IMR-90 (cell line): ENCODE measurements around the gene TBC1D17. TPM values are rescaled to one million over a fixed set of nuclear protein-coding genes. Genes with fewer than 3 reads are reported as not detected.

ENCODE experiments used
- ATAC-seq: fragments of 200-7000 bp; cut with Tn5 transposase; 2 replicates; pipeline ENCODE4 v1.9.1; 2020; ENCODE audit warnings: low read depth, mild to moderate bottlenecking, moderate library complexity
- BruUV-seq: library from RNA; stranded (reverse); fragments of 400-500 nt; replicated peaks from 2 replicates; lab custom pipeline; 2021; lab: Mats Ljungman, UMichigan
- CTCF ChIA-PET: fragments of 300-600 bp; formaldehyde crosslinking; extraction: SDS; loops from one replicate; lab custom pipeline; 2021; ENCODE audit warnings: antibody characterized with exemption; lab: Yijun Ruan, JAX
- POLR2A ChIA-PET: fragments of 300-600 bp; sonication (Branson Sonifier 250); formaldehyde crosslinking; loops from one replicate; lab custom pipeline; 2022; ENCODE audit warnings: antibody characterized with exemption; ENCODE audit not compliant: unreplicated experiment; lab: Charles Lee
- DNase-seq: peaks from one replicate; pipeline ENCODE4 v3.0.0; 2013
- H2AFZ ChIP-seq: replicated peaks from 2 replicates; pipeline ENCODE3; 2013; ENCODE audit warnings: low read length, mild to moderate bottlenecking; ENCODE audit not compliant: poor library complexity
- H2AK5ac ChIP-seq: 2 replicates; pipeline ENCODE4 v1.6.1; 2013; ENCODE audit warnings: low read depth, low read length, inconsistent platforms
- H2AK9ac ChIP-seq: replicated peaks from 2 replicates; pipeline ENCODE3; 2013; ENCODE audit warnings: mild to moderate bottlenecking, low read depth, low read length, moderate library complexity; ENCODE audit not compliant: poor library complexity
- H2BK120ac ChIP-seq: 2 replicates; pipeline ENCODE4 v1.6.1; 2013; ENCODE audit warnings: low read depth, low read length, inconsistent platforms
- H2BK15ac ChIP-seq: 3 replicates; pipeline ENCODE4 v1.6.1; 2013; ENCODE audit warnings: low read depth, low read length, inconsistent platforms
- H2BK20ac ChIP-seq: 2 replicates; pipeline ENCODE4 v1.6.1; 2013; ENCODE audit warnings: low read depth, mild to moderate bottlenecking, inconsistent platforms, low read length, moderate library complexity
- H2BK5ac ChIP-seq: 2 replicates; pipeline ENCODE4 v1.6.1; 2013; ENCODE audit warnings: mild to moderate bottlenecking, low read depth, low read length, inconsistent platforms; ENCODE audit not compliant: poor library complexity, severe bottlenecking
- H3K14ac ChIP-seq: replicated peaks from 2 replicates; pipeline ENCODE4 v1.6.1; 2013; ENCODE audit warnings: low read depth, low read length, inconsistent platforms
- H3K18ac ChIP-seq: 2 replicates; pipeline ENCODE4 v1.6.1; 2013; ENCODE audit warnings: low read depth, low read length, control low read depth
- H3K23ac ChIP-seq: 2 replicates; pipeline ENCODE4 v1.6.1; 2013; ENCODE audit warnings: low read depth, low read length, inconsistent platforms
- H3K27ac ChIP-seq: 2 replicates; pipeline ENCODE4 v1.5.1; 2013; ENCODE audit warnings: mild to moderate bottlenecking, control low read depth, low read length; ENCODE audit not compliant: insufficient read depth
- H3K27me3 ChIP-seq: 2 replicates; pipeline ENCODE4 v1.6.1; 2013; ENCODE audit warnings: low read length; ENCODE audit not compliant: control insufficient read depth, insufficient read depth
- H3K36me3 ChIP-seq: 2 replicates; pipeline ENCODE4 v1.6.1; 2013; ENCODE audit warnings: low read length, mixed read lengths; ENCODE audit not compliant: control insufficient read depth, insufficient read depth
- H3K4ac ChIP-seq: 2 replicates; pipeline ENCODE4 v1.6.1; 2013; ENCODE audit warnings: low read depth, low read length, inconsistent platforms
- H3K4me1 ChIP-seq: 2 replicates; pipeline ENCODE4 v1.6.1; 2013; ENCODE audit warnings: low read length, mixed read lengths; ENCODE audit not compliant: control insufficient read depth, insufficient read depth
- H3K4me2 ChIP-seq: 2 replicates; pipeline ENCODE4 v1.6.1; 2013; ENCODE audit warnings: low read depth, mild to moderate bottlenecking, control low read depth, low read length, moderate library complexity
- H3K4me3 ChIP-seq: 2 replicates; pipeline ENCODE4 v1.5.1; 2013; ENCODE audit warnings: low read depth, mild to moderate bottlenecking, control low read depth, low read length, moderate library complexity; ENCODE audit not compliant: insufficient read depth
- H3K56ac ChIP-seq: 2 replicates; pipeline ENCODE4 v1.6.1; 2013; ENCODE audit warnings: low read length, inconsistent platforms; ENCODE audit not compliant: insufficient read depth; ENCODE audit errors: extremely low read depth
- H3K79me1 ChIP-seq, 2 experiments: 2 replicates each; pipeline ENCODE4 v1.6.1; 2013; ENCODE audit warnings: low read length in 2 of 2, inconsistent platforms in 1 of 2, low read depth in 1 of 2
- H3K9ac ChIP-seq: 2 replicates; pipeline ENCODE4 v1.6.1; 2013; ENCODE audit warnings: low read depth, low read length, control low read depth
- H3K9me1 ChIP-seq: 2 replicates; pipeline ENCODE4 v1.6.1; 2013; ENCODE audit warnings: low read length, inconsistent platforms; ENCODE audit not compliant: insufficient read depth
- H3K9me3 ChIP-seq: 2 replicates; pipeline ENCODE4 v1.6.1; 2013; ENCODE audit warnings: low read length; ENCODE audit not compliant: control insufficient read depth, insufficient read depth
- H4K20me1 ChIP-seq: 2 replicates; pipeline ENCODE4 v1.6.1; 2013; ENCODE audit warnings: low read length, inconsistent platforms; ENCODE audit not compliant: insufficient read depth
- H4K5ac ChIP-seq: 2 replicates; pipeline ENCODE4 v1.6.1; 2013; ENCODE audit warnings: mild to moderate bottlenecking, low read depth, low read length, control low read depth
- H4K8ac ChIP-seq, 2 experiments: 2 replicates each; pipeline ENCODE4 v1.6.1; 2013; ENCODE audit warnings: low read depth in 2 of 2, low read length in 2 of 2, control low read depth in 1 of 2, inconsistent platforms in 1 of 2
- H4K91ac ChIP-seq: 2 replicates; pipeline ENCODE4 v1.6.1; 2013; ENCODE audit warnings: low read depth, low read length, inconsistent platforms; ENCODE audit not compliant: insufficient read depth
- MAFK ChIP-seq: IDR thresholded peaks from 2 replicates; pipeline ENCODE4 v1.6.1; 2012; ENCODE audit warnings: low read depth, low read length, improper control_type of control experiment
- MXI1 ChIP-seq: IDR thresholded peaks from 2 replicates; pipeline ENCODE4 v1.6.1; 2012; ENCODE audit warnings: low read depth, mild to moderate bottlenecking, low read length, moderate library complexity, borderline replicate concordance
- NFE2L2 ChIP-seq: fragments of 150-350 bp; IDR thresholded peaks from 2 replicates; pipeline ENCODE4 v1.6.1; 2016; ENCODE audit warnings: low read depth, mild to moderate bottlenecking, low read length
- RAD21 ChIP-seq: IDR thresholded peaks from 2 replicates; pipeline ENCODE4 v1.6.1; 2012; ENCODE audit warnings: low read length, improper control_type of control experiment
- RCOR1 ChIP-seq: IDR thresholded peaks from 2 replicates; pipeline ENCODE4 v1.6.1; 2012; ENCODE audit warnings: mild to moderate bottlenecking, low read length, improper control_type of control experiment; ENCODE audit not compliant: insufficient replicate concordance
- RFX5 ChIP-seq: IDR thresholded peaks from 2 replicates; pipeline ENCODE4 v1.8.0; 2012; ENCODE audit warnings: low read depth, mild to moderate bottlenecking, low read length, moderate library complexity
- SMC3 ChIP-seq: fragments of 150-350 bp; IDR thresholded peaks from 2 replicates; pipeline ENCODE4 v1.6.1; 2016; ENCODE audit warnings: low read depth, mild to moderate bottlenecking, antibody characterized with exemption, low read length, moderate library complexity
- WGBS, 2 experiments: methylation state at CpG; one replicate each; pipeline versions ENCODE4 v1.1.5 to v1.1.7; 2013; ENCODE audit warnings: missing lambda C conversion rate in 2 of 2; ENCODE audit not compliant: insufficient read length in 1 of 2; ENCODE audit errors: extremely low coverage in 2 of 2; 5-methylcytosine and 5-hydroxymethylcytosine counted together
- dilution Hi-C: fragments of 300-500 bp; cut with HindIII; formaldehyde crosslinking; loops from one replicate; pipeline ENCODE4 v1.14.3; 2018; ENCODE audit warnings: low sequenced_read_pairs; ENCODE audit not compliant: unreplicated experiment
- in situ Hi-C: fragments of 300-500 bp; cut with MboI; formaldehyde crosslinking; loops from 3 replicates; pipeline ENCODE4 v1.14.3; 2019; ENCODE audit warnings: low sequenced_read_pairs, inconsistent platforms, mixed read lengths
- intact Hi-C: fragments of 100-400 bp; cut with micrococcal nuclease; formaldehyde crosslinking; loops from 2 replicates; pipeline ENCODE4 v1.10.0; 2022
- polyA plus RNA-seq, 3 experiments: library from polyadenylated mRNA; depleted of rRNA; stranded (reverse); fragments of >200 nt; gene quantifications; 2 replicates each; pipeline ENCODE4 v1.2.3, GENCODE V29; 2012; ENCODE audit warnings: low replicate concordance in 1 of 3
- total RNA-seq: library from RNA; depleted of rRNA; stranded (reverse); fragments of >200 nt; gene quantifications from 2 replicates; pipeline ENCODE4 v1.2.3, GENCODE V29; 2012

The TBC1D17 gene
- total and polyA plus RNA-seq, 2 of the 4 experiments (the other 2 are of a cell fraction), result 1.1 to 27.8 TPM

DNA sequence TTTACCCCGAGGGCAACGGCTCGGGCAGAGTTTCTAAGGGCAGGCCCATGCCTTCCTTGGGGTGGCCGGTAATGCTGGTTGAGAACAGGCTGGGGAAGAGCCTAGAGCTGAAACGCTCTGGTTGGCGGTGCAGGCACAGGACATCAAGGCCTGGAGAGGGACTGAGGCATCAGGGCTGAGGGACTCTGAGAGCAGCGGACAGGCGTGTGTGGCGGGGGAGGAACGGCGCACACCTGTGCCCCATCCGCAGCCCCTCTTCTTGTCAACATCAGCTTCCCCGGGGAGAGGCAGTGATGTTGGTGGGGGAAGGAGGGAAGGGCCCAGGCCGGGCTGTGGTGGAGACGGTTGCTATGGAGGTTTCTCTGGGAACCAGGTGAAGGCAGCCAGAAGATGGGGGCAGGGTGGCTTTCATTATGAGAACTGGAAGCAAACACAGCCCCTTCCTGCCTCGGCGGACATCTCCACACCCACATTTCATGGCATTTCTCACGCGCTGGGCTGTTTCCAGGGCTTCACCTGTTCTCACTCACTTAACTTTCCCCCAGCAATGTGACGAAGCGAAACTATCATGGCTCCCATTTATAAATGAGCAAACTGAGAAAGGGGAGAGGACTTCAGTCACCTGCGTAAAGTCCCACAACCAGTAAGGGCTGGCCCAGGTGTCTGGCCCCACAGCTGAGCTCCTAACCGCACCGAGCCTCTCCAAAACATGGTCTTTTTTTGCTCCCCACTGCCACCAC, 43.3 kb downstream of the TBC1D17 start:
- Histone ChIP-seq H3K27me3 (no peaks in the 10 kb centered on the region), H2BK15ac (no peak overlapping the region), H4K91ac (no peak overlapping the region), H2BK5ac (no peak overlapping the region), H2AK5ac (no peak overlapping the region), H3K23ac (no peak overlapping the region), H2AK9ac (no peak overlapping the region), H4K20me1 (peaks cover 46% of the 10 kb centered on the region), H3K4me3 (no peak overlapping the region), H3K9me1 (peaks cover 15% of the 10 kb centered on the region), H3K9ac (no peak overlapping the region), H3K4me1 (peaks cover 13% of the 10 kb centered on the region), H4K5ac (no peak overlapping the region), H2BK20ac (no peak overlapping the region), H2AFZ (no peak overlapping the region), H2BK120ac (no peak overlapping the region), H3K14ac (no peak overlapping the region), H3K4ac (no peak overlapping the region), H3K27ac (no peak overlapping the region), H3K36me3 (peaks cover 31% of the 10 kb centered on the region), H3K9me3 (no peaks in the 10 kb centered on the region), H3K4me2 (no peak overlapping the region), H3K18ac (no peak overlapping the region), H3K79me1 (peaks cover 36 to 85% of the 10 kb centered on the region in 2 experiments), H3K56ac (no peak overlapping the region), H4K8ac (no peak overlapping the region)
- ATAC-seq (no peak), DNase-seq (no peak)
- no TSS peak for BruUV-seq
- intact Hi-C loops (no loop called here), dilution Hi-C loops (no loop called here), in situ Hi-C loops (no loop called here)
- whole genome bisulfite sequencing, 2 experiments, result 98% methylated on average over 7 of the region's 24 CpGs; no CpG with 5 or more reads in 1 of the 2 experiments
- TF ChIP-seq SMC3 (no peak), RCOR1 (no peak), MXI1 (no peak), RFX5 (no peak), NFE2L2 (no peak), RAD21 (no peak), MAFK (no peak)
- ChIA-PET CTCF (no interaction called here), POLR2A (no interaction called here)
